ENCODE measurements around the gene KCNJ14. TPM values are rescaled to one million over a fixed set of nuclear protein-coding genes. Genes with fewer than 3 reads are reported as not detected.
"Not testable (repeated sequence)": the region's sequence is repeated elsewhere in the genome, so short reads cannot be mapped to it uniquely, and the experiment has no call there.

Gene KCNJ14
- total RNA-seq, 1 donor from 2014 or later, result 1.0 TPM

GRCh38 chr19:48486706-48487105 lies 31.3 kb downstream of the KCNJ14 start:
- not testable (repeated sequence) for DNase-seq (ENCODE audit: low spot score)

- DNase-seq (ENCODE audit: low spot score), result no peak
These were observed 32.2 kb downstream of the KCNJ14 start for GRCh38 chr19:48487544-48487943.

GRCh38 chr19:48487948-48488347 lies 32.6 kb downstream of the KCNJ14 start:
- no peak for DNase-seq (ENCODE audit: low spot score)

GRCh38 chr19:48488478-48488877 lies 33.1 kb downstream of the KCNJ14 start:
- not testable (repeated sequence) for DNase-seq (ENCODE audit: low spot score)

- DNase-seq (ENCODE audit: low spot score), result no peak
These were observed 34.3 kb downstream of the KCNJ14 start for GRCh38 chr19:48489608-48490216.

- DNase-seq (ENCODE audit: low spot score), result no peak
These were observed 35.8 kb downstream of the KCNJ14 start for GRCh38 chr19:48490981-48491792.

GRCh38 chr19:48491793-48492123 lies 36.4 kb downstream of the KCNJ14 start:
- no peak for DNase-seq (ENCODE audit: low spot score)

GRCh38 chr19:48492925-48493717 lies 37.7 kb downstream of the KCNJ14 start:
- DNase-seq (ENCODE audit: low spot score), result peak; percentile 97

GRCh38 chr19:48493718-48494401 lies 38.5 kb downstream of the KCNJ14 start:
- no peak for DNase-seq (ENCODE audit: low spot score)

- no peak for DNase-seq (ENCODE audit: low spot score)
These were observed 40.0 kb downstream of the KCNJ14 start for GRCh38 chr19:48495396-48495795.

- no peak for DNase-seq (ENCODE audit: low spot score)
These were observed 41.8 kb downstream of the KCNJ14 start for GRCh38 chr19:48496959-48497727.

GRCh38 chr19:48497728-48498594 lies 42.6 kb downstream of the KCNJ14 start:
- DNase-seq (ENCODE audit: low spot score), result no peak

- no peak for DNase-seq (ENCODE audit: low spot score)
These were observed 43.4 kb downstream of the KCNJ14 start for GRCh38 chr19:48498595-48499311.

- no peak for DNase-seq (ENCODE audit: low spot score)
These were observed 44.1 kb downstream of the KCNJ14 start for GRCh38 chr19:48499316-48500090.

- no peak for DNase-seq (ENCODE audit: low spot score)
These were observed 45.6 kb downstream of the KCNJ14 start for GRCh38 chr19:48500830-48501493.

- DNase-seq (ENCODE audit: low spot score), result no peak
These were observed 46.3 kb downstream of the KCNJ14 start for GRCh38 chr19:48501494-48502349.
